ENCODE results near the gene TJP1.

TJP1 gene

DNA sequence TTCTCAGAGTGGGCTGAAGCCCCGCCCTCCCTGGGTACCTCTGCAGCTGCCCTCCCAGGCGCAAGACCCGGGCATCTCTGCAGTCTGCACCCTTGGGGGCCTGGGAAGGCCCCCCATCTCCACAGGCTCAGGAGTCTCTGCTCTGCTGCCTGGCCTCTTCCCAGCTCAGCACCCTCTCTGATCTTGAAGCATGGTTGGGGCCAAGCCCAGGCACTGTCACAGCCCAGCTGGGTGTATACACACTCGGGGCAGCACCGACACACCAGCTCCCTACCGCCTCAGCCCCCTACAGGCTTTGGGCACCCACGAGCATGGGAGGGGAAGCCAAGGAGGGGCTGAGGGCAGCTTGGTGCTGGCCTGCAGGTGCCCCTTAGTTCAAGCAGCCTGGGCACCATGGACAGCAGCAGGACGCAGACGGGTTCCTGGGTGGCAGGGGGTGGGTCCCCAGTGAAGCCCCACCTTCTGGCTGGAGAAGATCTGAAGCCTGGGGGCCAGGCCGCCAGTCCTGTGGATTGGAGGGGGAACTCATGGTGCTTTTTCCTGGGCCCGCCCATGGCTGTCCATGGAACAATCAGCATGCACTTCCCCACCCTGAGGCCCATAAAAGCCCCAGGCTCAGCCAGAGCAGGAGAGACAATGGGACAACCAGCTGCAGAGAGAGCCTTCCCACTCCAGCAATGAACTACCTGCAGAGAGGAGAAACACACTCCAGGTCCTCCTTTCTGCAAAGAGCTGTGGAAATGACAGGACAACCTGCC lies 170.6 kb downstream of the TJP1 start:
- no peak for DNase-seq

Measured in SIG-M5 (cell line).